B cell (primary cell): ENCODE measurements around the gene NOD2. TPM values are rescaled to one million over a fixed set of nuclear protein-coding genes. Genes with fewer than 3 reads are reported as not detected.
A peak's percentile ranks its signal among the peaks of the same experiment; 100 is the strongest.

ENCODE experiments used
- ATAC-seq: fragments of 200-7000 bp; cut with Tn5 transposase; one replicate; pipeline ENCODE4 v1.10.0; 2021; ENCODE audit warnings: low read depth, mild to moderate bottlenecking, moderate number of reproducible peaks, moderate library complexity
- CTCF ChIA-PET: fragments of 350-600 bp; sonication (Branson Sonifier 250); formaldehyde crosslinking; loops from one replicate; lab custom pipeline; 2021; ENCODE audit warnings: antibody characterized with exemption, inconsistent platforms; lab: Charles Lee
- POLR2A ChIA-PET: fragments of 350-600 bp; sonication (Branson Sonifier 250); formaldehyde crosslinking; loops from one replicate; lab custom pipeline; 2021; ENCODE audit warnings: antibody characterized with exemption; lab: Charles Lee
- DNase-seq: peaks from one replicate; pipeline ENCODE4 v3.0.0; 2013
- H2AFZ ChIP-seq: 2 replicates; pipeline ENCODE4 v1.6.1; 2012; ENCODE audit warnings: mild to moderate bottlenecking, low read depth, low read length; ENCODE audit not compliant: insufficient read depth, poor library complexity, severe bottlenecking
- H3K27ac ChIP-seq, 2 donors: 1 replicate in 1 of 2; 2 replicates in 1 of 2; pipeline ENCODE4 v1.5.1; 2012 to 2013; ENCODE audit warnings: low read length in 2 of 2, mild to moderate bottlenecking in 2 of 2, moderate library complexity in 1 of 2
- H3K27me3 ChIP-seq, 4 experiments: fragments of 200-600 bp in 1 of 4; sonication (generic) in 1 of 4; replicated peaks in 1 of 4; 1 replicate in 2 of 4; 2 replicates in 2 of 4; pipeline versions ENCODE4 v1.6.1 to v1.7.0; 2013 to 2016; ENCODE audit warnings: low read length in 3 of 4, mild to moderate bottlenecking in 2 of 4, mixed read lengths in 1 of 4, moderate library complexity in 1 of 4; ENCODE audit not compliant: insufficient read depth in 4 of 4, control insufficient read depth in 3 of 4; ENCODE audit errors: control extremely low read depth in 1 of 4
- H3K36me3 ChIP-seq, 2 experiments: replicated peaks in 1 of 2; 1 replicate in 1 of 2; 2 replicates in 1 of 2; pipeline versions ENCODE4 v1.6.1 to v1.7.1; 2013; ENCODE audit warnings: low read length in 1 of 2; ENCODE audit not compliant: insufficient read depth in 2 of 2, control insufficient read depth in 1 of 2; ENCODE audit errors: control extremely low read depth in 1 of 2, extremely low read depth in 1 of 2
- H3K4me1 ChIP-seq, 2 donors: fragments of 200-600 bp in 1 of 2; sonication (generic) in 1 of 2; 1 replicate in 1 of 2; 2 replicates in 1 of 2; pipeline versions ENCODE4 v1.5.1 to v1.6.1; 2013 to 2017; ENCODE audit warnings: low read length in 2 of 2; ENCODE audit not compliant: control insufficient read depth in 2 of 2, insufficient read depth in 2 of 2
- H3K4me2 ChIP-seq: replicated peaks from 2 replicates; pipeline ENCODE3; 2012; ENCODE audit warnings: mild to moderate bottlenecking, low read depth, low read length; ENCODE audit not compliant: poor library complexity, severe bottlenecking
- H3K4me3 ChIP-seq, 5 experiments: fragments of 200-600 bp in 1 of 5; sonication (generic) in 1 of 5; 1 replicate in 3 of 5; 2 replicates in 2 of 5; pipeline versions ENCODE4 v1.5.1 to v1.7.0; 2011 to 2016; ENCODE audit warnings: low read length in 4 of 5, mild to moderate bottlenecking in 4 of 5, low read depth in 2 of 5, control low read depth in 1 of 5, moderate library complexity in 1 of 5; ENCODE audit not compliant: insufficient read depth in 1 of 5; ENCODE audit errors: control extremely low read depth in 1 of 5, extremely low read depth in 1 of 5
- H3K79me2 ChIP-seq: fragments of 200-600 bp; sonication (generic); one replicate; pipeline ENCODE4 v1.6.0; 2016; ENCODE audit warnings: low read length; ENCODE audit not compliant: control insufficient read depth, insufficient read depth
- H3K9ac ChIP-seq: fragments of 200-600 bp; sonication (generic); 2 replicates; pipeline ENCODE4 v1.6.1; 2017; ENCODE audit warnings: mild to moderate bottlenecking, low read length, moderate library complexity
- H3K9me3 ChIP-seq, 3 donors: one replicate each; pipeline versions ENCODE4 v1.6.1 to v1.7.1; 2013; ENCODE audit warnings: low read length in 2 of 3; ENCODE audit not compliant: control insufficient read depth in 2 of 3, insufficient read depth in 1 of 3; ENCODE audit errors: control extremely low read depth in 1 of 3
- H4K20me1 ChIP-seq: 2 replicates; pipeline ENCODE4 v1.6.0; 2012; ENCODE audit warnings: mild to moderate bottlenecking, low read length; ENCODE audit not compliant: insufficient read depth, control insufficient read depth, poor library complexity, severe bottlenecking
- H3K27ac Mint-ChIP-seq: one replicate; pipeline ENCODE4 v1.8.0; 2021; ENCODE audit warnings: mixed read lengths
- H3K27me3 Mint-ChIP-seq: one replicate; pipeline ENCODE4 v1.8.0; 2021; ENCODE audit warnings: mixed read lengths
- H3K4me1 Mint-ChIP-seq: one replicate; pipeline ENCODE4 v1.8.0; 2021; ENCODE audit warnings: mixed read lengths
- H3K4me3 Mint-ChIP-seq: one replicate; pipeline ENCODE4 v1.8.0; 2021; ENCODE audit warnings: mixed read lengths
- H3K9me3 Mint-ChIP-seq: one replicate; pipeline ENCODE4 v1.8.0; 2022; ENCODE audit warnings: mixed read lengths; ENCODE audit not compliant: insufficient read depth
- CTCF ChIP-seq: fragments of 200-600 bp; IDR thresholded peaks from one replicate; pipeline ENCODE4 v1.8.0; 2022; ENCODE audit warnings: antibody characterized with exemption, mild to moderate bottlenecking
- EZH2 ChIP-seq: IDR thresholded peaks from 2 replicates; pipeline ENCODE4 v1.6.1; 2012; ENCODE audit warnings: borderline replicate concordance, low read depth, mild to moderate bottlenecking, moderate library complexity, low read length; ENCODE audit not compliant: insufficient read depth, poor library complexity, severe bottlenecking
- WGBS: methylation state at CpG from one replicate; pipeline ENCODE4 v1.1.5; 2013; ENCODE audit warnings: missing lambda C conversion rate; ENCODE audit not compliant: insufficient coverage; 5-methylcytosine and 5-hydroxymethylcytosine counted together
- intact Hi-C: fragments of 100-400 bp; cut with micrococcal nuclease; formaldehyde crosslinking; loops from one replicate; pipeline ENCODE4 v1.10.0; 2022
- polyA plus RNA-seq: library from polyadenylated mRNA; depleted of rRNA; stranded (reverse); fragments of >200 nt; gene quantifications from 2 replicates; pipeline ENCODE4 v1.2.3, GENCODE V29; 2012
- total RNA-seq, 2 donors: library from RNA; stranded (reverse); fragments of 120-200 nt in 1 of 2; gene quantifications; 1 replicate in 1 of 2; 2 replicates in 1 of 2; pipeline versions ENCODE4 v1.2.3 to v1.2.4, GENCODE V29; 2013 to 2022

NOD2 gene
- total and polyA plus RNA-seq, 2 donors (not counting 1 experiment from before 2014, with no cell fraction given), result 1.2 to 1.8 TPM

- ATAC-seq, result no peak
- DNase-seq, result no peak
- Mint-ChIP-seq H3K27ac (peak overlapping the region; percentile 98), H3K9me3 (no peaks in the 10 kb centered on the region), H3K4me3 (peak overlapping the region; percentile 93), H3K27me3 (no peaks in the 10 kb centered on the region), H3K4me1 (peaks cover 68% of the 10 kb centered on the region)
- no peaks in the 10 kb centered on the region for H3K27me3 ChIP-seq
- peaks cover 0 to 40% of the 10 kb centered on the region in 2 experiments for H3K36me3 ChIP-seq
- ChIA-PET CTCF (interaction anchor here (0.8 to 12.4 kb wide), 10 partner anchors 8 to 614 kb away, joined by 3 to 154 read pairs (median 8); partner anchors contain the start of gene CYLD), POLR2A (interaction anchor here (0.6 to 1.6 kb wide), 7 partner anchors 13 to 199 kb away, joined by 4 to 10 read pairs (median 8); partner anchors contain the start of gene CYLD)
- peaks cover 69 to 70% of the 10 kb centered on the region in 2 donors for H3K4me1 ChIP-seq
- peaks cover 20% of the 10 kb centered on the region for H4K20me1 ChIP-seq
- peak overlapping the region; percentile 92 for H3K9ac ChIP-seq
- 53% methylated on average over 3 of the region's 3 CpGs for WGBS
- H3K27ac ChIP-seq, result peak overlapping the region; percentile 92 to 95
- H3K79me2 ChIP-seq, result peaks cover 55% of the 10 kb centered on the region
- H3K4me2 ChIP-seq, result peak overlapping the region; percentile 93
- peak overlapping the region; percentile 79 for H2AFZ ChIP-seq
- intact Hi-C loops, result loop anchor here (2.0 to 5.0 kb wide), 4 partner anchors 14 to 613 kb away; partner anchors contain the start of genes HEATR3 and NKD1
- peak overlapping the region; percentile 76 to 96 (median 93) for H3K4me3 ChIP-seq
- TF ChIP-seq EZH2 (no peak), CTCF (no peak)
- no peaks in the 10 kb centered on the region for H3K9me3 ChIP-seq
Measured at GRCh38 chr16:50680556-50680893, 12.9 kb upstream of the NOD2 start.
